ENCODE results near the gene SNRPB.

GRCh38 chr20:2462484-2462883, 8.1 kb downstream of the SNRPB start:
- TF ChIP-seq CTCF (IDR thresholded peaks at IDR 0.05; ENCODE audit: low read length): no peak
- TF ChIP-seq EZH2 (IDR thresholded peaks at IDR 0.05; ENCODE audit: borderline replicate concordance, low read length): no peak

Measured in OCI-LY1 (cell line).